HL-60 (cell line): Measurements from ENCODE around the gene WDR64.

Source experiments
- CTCF ChIP-seq: IDR thresholded peaks from one replicate; pipeline ENCODE4 v1.5.1; 2011; ENCODE audit warnings: low read length, control low read depth, inconsistent platforms; ENCODE audit not compliant: insufficient read depth
- GABPA ChIP-seq: IDR thresholded peaks from 2 replicates; pipeline ENCODE4 v1.6.1; 2012; ENCODE audit warnings: low read depth
- POLR2AphosphoS5 ChIP-seq: IDR thresholded peaks from 2 replicates; pipeline ENCODE4 v1.6.1; 2012; ENCODE audit warnings: low read depth

- no peak for TF ChIP-seq CTCF
- TF ChIP-seq GABPA = no peak
- TF ChIP-seq POLR2AphosphoS5 = no peak
Measured at GRCh38 chr1:241624935-241625334, 27.1 kb upstream of the WDR64 start.
